Smooth muscle cell (in vitro differentiated cells): ENCODE measurements around the gene OCIAD2. TPM values are rescaled to one million over a fixed set of nuclear protein-coding genes. Genes with fewer than 3 reads are reported as not detected.

Experiments used
- DNase-seq: peaks from one replicate; lab custom pipeline; 2025; ENCODE audit not compliant: unreplicated experiment; lab: John Stamatoyannopoulos, UW
- H2AFZ ChIP-seq: fragments of 200-600 bp; sonication (generic); 2 replicates; pipeline ENCODE4 v1.6.0; 2016; ENCODE audit warnings: antibody characterized with exemption, low read depth, mild to moderate bottlenecking
- H3F3A ChIP-seq: fragments of 200-600 bp; sonication (generic); 2 replicates; pipeline ENCODE4 v1.6.0; 2017; ENCODE audit warnings: antibody characterized with exemption, low read depth
- H3K27ac ChIP-seq: fragments of 200-600 bp; sonication (generic); 2 replicates; pipeline ENCODE4 v1.5.1; 2016; ENCODE audit warnings: low read depth, mild to moderate bottlenecking
- H3K27me3 ChIP-seq: fragments of 200-600 bp; sonication (generic); 2 replicates; pipeline ENCODE4 v1.6.1; 2016; ENCODE audit warnings: low read depth, mild to moderate bottlenecking
- H3K36me3 ChIP-seq: fragments of 200-600 bp; sonication (generic); 2 replicates; pipeline ENCODE4 v1.5.1; 2016; ENCODE audit warnings: low read depth
- H3K4me1 ChIP-seq: fragments of 200-600 bp; sonication (generic); 2 replicates; pipeline ENCODE4 v1.5.1; 2016; ENCODE audit warnings: low read depth
- H3K4me2 ChIP-seq: fragments of 200-600 bp; sonication (generic); 2 replicates; pipeline ENCODE4 v1.6.0; 2016; ENCODE audit warnings: mild to moderate bottlenecking
- H3K4me3 ChIP-seq: fragments of 200-600 bp; sonication (generic); 2 replicates; pipeline ENCODE4 v1.5.1; 2016; ENCODE audit warnings: mild to moderate bottlenecking
- H3K79me2 ChIP-seq: fragments of 200-600 bp; sonication (generic); 2 replicates; pipeline ENCODE4 v1.6.0; 2016; ENCODE audit warnings: low read depth, mild to moderate bottlenecking
- H3K9ac ChIP-seq: fragments of 200-600 bp; sonication (generic); 2 replicates; pipeline ENCODE4 v1.6.0; 2016; ENCODE audit warnings: low read depth
- H3K9me3 ChIP-seq: fragments of 200-600 bp; sonication (generic); replicated peaks from 2 replicates; pipeline ENCODE4 v1.5.1; 2016; ENCODE audit warnings: low read depth
- H4K20me1 ChIP-seq: fragments of 200-600 bp; sonication (generic); 2 replicates; pipeline ENCODE4 v1.6.0; 2016; ENCODE audit warnings: low read depth
- CTCF ChIP-seq: fragments of 200-600 bp; sonication (generic); IDR thresholded peaks from 2 replicates; pipeline ENCODE4 v1.5.1; 2017; ENCODE audit warnings: borderline replicate concordance, mild to moderate bottlenecking, antibody characterized with exemption; ENCODE audit not compliant: insufficient read depth, poor library complexity, severe bottlenecking
- WGBS: methylation state at CpG from one replicate; pipeline ENCODE4 v1.1.7; 2016; ENCODE audit warnings: low lambda C conversion rate; 5-methylcytosine and 5-hydroxymethylcytosine counted together
- polyA plus RNA-seq: library from polyadenylated mRNA; unstranded; fragments of >200 nt; fragmentation: Nextera tagmentation; extraction: Ambion mirVana; gene quantifications from 2 replicates; pipeline ENCODE4 v1.2.1, GENCODE V29; 2016
- total RNA-seq: library from RNA; depleted of rRNA; stranded (reverse); fragments of >200 nt; gene quantifications from 2 replicates; pipeline ENCODE4 v1.2.3, GENCODE V29; 2014

OCIAD2 gene
- total and polyA plus RNA-seq, 2 experiments from 2014 or later = 30.4 to 45.1 TPM

GRCh38 chr4:48909697-48910096 is 3.1 kb upstream of the OCIAD2 start:
- H3K4me3 ChIP-seq = no peak overlapping the region
- TF ChIP-seq CTCF = no peak
- H3K9ac ChIP-seq = no peak overlapping the region
- no peak overlapping the region for H2AFZ ChIP-seq
- WGBS = 38% methylated on average over 3 of the region's 3 CpGs
- H3K4me1 ChIP-seq = peaks cover 9% of the 10 kb centered on the region
- H3F3A ChIP-seq = peaks cover 6% of the 10 kb centered on the region
- H3K27me3 ChIP-seq = no peaks in the 10 kb centered on the region
- H4K20me1 ChIP-seq = no peaks in the 10 kb centered on the region
- DNase-seq = peak; percentile 23
- H3K9me3 ChIP-seq = no peaks in the 10 kb centered on the region
- no peaks in the 10 kb centered on the region for H3K36me3 ChIP-seq
- H3K79me2 ChIP-seq = no peaks in the 10 kb centered on the region
- peak overlapping the region; percentile 41 for H3K4me2 ChIP-seq
- H3K27ac ChIP-seq = peak overlapping the region; percentile 67

- Histone ChIP-seq H3F3A (peaks cover 6% of the 10 kb centered on the region), H3K4me3 (no peak overlapping the region), H3K36me3 (no peaks in the 10 kb centered on the region), H3K9me3 (no peaks in the 10 kb centered on the region), H4K20me1 (no peaks in the 10 kb centered on the region), H2AFZ (no peak overlapping the region), H3K4me2 (no peak overlapping the region), H3K4me1 (peaks cover 9% of the 10 kb centered on the region), H3K27ac (peak overlapping the region; percentile 67), H3K79me2 (no peaks in the 10 kb centered on the region), H3K27me3 (no peaks in the 10 kb centered on the region), H3K9ac (no peak overlapping the region)
- no peak for DNase-seq
- no peak for TF ChIP-seq CTCF
Observed at GRCh38 chr4:48908687-48909086, 2.1 kb upstream of the OCIAD2 start.

GRCh38 chr4:48907706-48908477 is 1.3 kb upstream of the OCIAD2 start:
- H3K27me3 ChIP-seq = no peaks in the 10 kb centered on the region
- no peaks in the 10 kb centered on the region for H4K20me1 ChIP-seq
- DNase-seq = no peak
- peaks cover 6% of the 10 kb centered on the region for H3F3A ChIP-seq
- H3K36me3 ChIP-seq = no peaks in the 10 kb centered on the region
- 93% methylated on average over 7 of the region's 7 CpGs for WGBS
- H3K9me3 ChIP-seq = no peaks in the 10 kb centered on the region
- H3K4me1 ChIP-seq = peaks cover 9% of the 10 kb centered on the region
- H3K4me3 ChIP-seq = no peak overlapping the region
- no peak overlapping the region for H3K27ac ChIP-seq
- H3K4me2 ChIP-seq = no peak overlapping the region
- TF ChIP-seq CTCF = no peak
- no peak overlapping the region for H2AFZ ChIP-seq
- no peak overlapping the region for H3K9ac ChIP-seq
- H3K79me2 ChIP-seq = no peaks in the 10 kb centered on the region

GRCh38 chr4:48905363-48906015 is 1.1 kb downstream of the OCIAD2 start:
- Histone ChIP-seq H3K27me3 (no peaks in the 10 kb centered on the region), H3F3A (peaks cover 6% of the 10 kb centered on the region), H4K20me1 (no peaks in the 10 kb centered on the region), H3K4me3 (peak overlapping the region; percentile 58), H3K4me2 (peak overlapping the region; percentile 92), H2AFZ (peak overlapping the region; percentile 81), H3K27ac (no peak overlapping the region), H3K4me1 (peaks cover 9% of the 10 kb centered on the region), H3K36me3 (no peaks in the 10 kb centered on the region), H3K9ac (no peak overlapping the region), H3K79me2 (no peaks in the 10 kb centered on the region), H3K9me3 (no peaks in the 10 kb centered on the region)
- no peak for TF ChIP-seq CTCF
- DNase-seq = no peak
- 77% methylated on average over 9 of the region's 9 CpGs for WGBS
